ENCODE measurements around the gene ZNF474.

Gene ZNF474

GRCh38 chr5:122130152-122130551 lies 806 bp downstream of the ZNF474 start:
- Histone ChIP-seq H3K4me3 (ENCODE audit: low read depth in 1 of 5, low read length in 5 of 5) (no peak overlapping the region), H3K27me3 (ENCODE audit: control insufficient read depth in 5 of 5, insufficient read depth in 4 of 5, low read length in 5 of 5) (no peaks in the 10 kb centered on the region), H3K36me3 (ENCODE audit: control insufficient read depth in 5 of 5, insufficient read depth in 5 of 5, low read length in 5 of 5) (no peaks in the 10 kb centered on the region), H3K4me1 (ENCODE audit: control insufficient read depth in 5 of 5, insufficient read depth in 5 of 5, low read length in 5 of 5) (peaks cover 0 to 11% (median 0%) of the 10 kb centered on the region in 5 donors), H3K9ac (ENCODE audit: low read length in 5 of 5) (no peak overlapping the region), H3K9me3 (ENCODE audit: control insufficient read depth in 5 of 5, low read length in 5 of 5) (no peaks in the 10 kb centered on the region), H3K27ac (ENCODE audit: low read depth, low read length) (no peak overlapping the region)

GRCh38 chr5:122137702-122138101 lies 8.4 kb downstream of the ZNF474 start:
- H3K4me1 ChIP-seq (ENCODE audit: control insufficient read depth in 5 of 5, insufficient read depth in 5 of 5, low read length in 5 of 5), result no peaks in the 10 kb centered on the region
- no peaks in the 10 kb centered on the region for H3K27me3 ChIP-seq (ENCODE audit: control insufficient read depth in 5 of 5, insufficient read depth in 4 of 5, low read length in 5 of 5)
- H3K27ac ChIP-seq (ENCODE audit: low read depth, low read length), result no peak overlapping the region
- no peak overlapping the region for H3K9ac ChIP-seq (ENCODE audit: low read length in 5 of 5)
- no peaks in the 10 kb centered on the region for H3K36me3 ChIP-seq (ENCODE audit: control insufficient read depth in 5 of 5, insufficient read depth in 5 of 5, low read length in 5 of 5)
- no peaks in the 10 kb centered on the region for H3K9me3 ChIP-seq (ENCODE audit: control insufficient read depth in 5 of 5, low read length in 5 of 5)
- no peak overlapping the region for H3K4me3 ChIP-seq (ENCODE audit: low read depth in 1 of 5, low read length in 5 of 5)

- no peak overlapping the region for H3K4me3 ChIP-seq (ENCODE audit: low read depth in 1 of 5, low read length in 5 of 5)
- H3K9me3 ChIP-seq (ENCODE audit: control insufficient read depth in 5 of 5, low read length in 5 of 5), result no peaks in the 10 kb centered on the region
- H3K4me1 ChIP-seq (ENCODE audit: control insufficient read depth in 5 of 5, insufficient read depth in 5 of 5, low read length in 5 of 5), result no peaks in the 10 kb centered on the region
- no peaks in the 10 kb centered on the region for H3K27me3 ChIP-seq (ENCODE audit: control insufficient read depth in 5 of 5, insufficient read depth in 4 of 5, low read length in 5 of 5)
- H3K9ac ChIP-seq (ENCODE audit: low read length in 5 of 5), result no peak overlapping the region
- H3K36me3 ChIP-seq (ENCODE audit: control insufficient read depth in 5 of 5, insufficient read depth in 5 of 5, low read length in 5 of 5), result no peaks in the 10 kb centered on the region
- H3K27ac ChIP-seq (ENCODE audit: low read depth, low read length), result no peak overlapping the region
Observed at GRCh38 chr5:122138356-122138755, 9.0 kb downstream of the ZNF474 start.

- H3K36me3 ChIP-seq (ENCODE audit: control insufficient read depth in 5 of 5, insufficient read depth in 5 of 5, low read length in 5 of 5), result no peaks in the 10 kb centered on the region
- H3K9ac ChIP-seq (ENCODE audit: low read length in 5 of 5), result no peak overlapping the region
- no peaks in the 10 kb centered on the region for H3K9me3 ChIP-seq (ENCODE audit: control insufficient read depth in 5 of 5, low read length in 5 of 5)
- no peak overlapping the region for H3K4me3 ChIP-seq (ENCODE audit: low read depth in 1 of 5, low read length in 5 of 5)
- H3K27ac ChIP-seq (ENCODE audit: low read depth, low read length), result no peak overlapping the region
- H3K4me1 ChIP-seq (ENCODE audit: control insufficient read depth in 5 of 5, insufficient read depth in 5 of 5, low read length in 5 of 5), result no peaks in the 10 kb centered on the region
- H3K27me3 ChIP-seq (ENCODE audit: control insufficient read depth in 5 of 5, insufficient read depth in 4 of 5, low read length in 5 of 5), result no peaks in the 10 kb centered on the region
Observed at GRCh38 chr5:122140900-122141299, 11.6 kb downstream of the ZNF474 start.

- Histone ChIP-seq H3K36me3 (ENCODE audit: control insufficient read depth in 5 of 5, insufficient read depth in 5 of 5, low read length in 5 of 5) (no peaks in the 10 kb centered on the region), H3K9me3 (ENCODE audit: control insufficient read depth in 5 of 5, low read length in 5 of 5) (no peaks in the 10 kb centered on the region), H3K4me1 (ENCODE audit: control insufficient read depth in 5 of 5, insufficient read depth in 5 of 5, low read length in 5 of 5) (no peaks in the 10 kb centered on the region), H3K9ac (ENCODE audit: low read length in 5 of 5) (no peak overlapping the region), H3K27ac (ENCODE audit: low read depth, low read length) (no peak overlapping the region), H3K27me3 (ENCODE audit: control insufficient read depth in 5 of 5, insufficient read depth in 4 of 5, low read length in 5 of 5) (no peaks in the 10 kb centered on the region), H3K4me3 (ENCODE audit: low read depth in 1 of 5, low read length in 5 of 5) (no peak overlapping the region)
Observed at GRCh38 chr5:122141751-122142150, 12.4 kb downstream of the ZNF474 start.

GRCh38 chr5:122142480-122143164 lies 13.3 kb downstream of the ZNF474 start:
- Histone ChIP-seq H3K4me1 (ENCODE audit: control insufficient read depth in 5 of 5, insufficient read depth in 5 of 5, low read length in 5 of 5) (no peaks in the 10 kb centered on the region), H3K27me3 (ENCODE audit: control insufficient read depth in 5 of 5, insufficient read depth in 4 of 5, low read length in 5 of 5) (no peaks in the 10 kb centered on the region), H3K4me3 (ENCODE audit: low read depth in 1 of 5, low read length in 5 of 5) (no peak overlapping the region), H3K9ac (ENCODE audit: low read length in 5 of 5) (no peak overlapping the region), H3K27ac (ENCODE audit: low read depth, low read length) (no peak overlapping the region), H3K36me3 (ENCODE audit: control insufficient read depth in 5 of 5, insufficient read depth in 5 of 5, low read length in 5 of 5) (no peaks in the 10 kb centered on the region), H3K9me3 (ENCODE audit: control insufficient read depth in 5 of 5, low read length in 5 of 5) (no peaks in the 10 kb centered on the region)

GRCh38 chr5:122144236-122144635 lies 14.9 kb downstream of the ZNF474 start:
- no peaks in the 10 kb centered on the region for H3K27me3 ChIP-seq (ENCODE audit: control insufficient read depth in 5 of 5, insufficient read depth in 4 of 5, low read length in 5 of 5)
- no peaks in the 10 kb centered on the region for H3K9me3 ChIP-seq (ENCODE audit: control insufficient read depth in 5 of 5, low read length in 5 of 5)
- H3K4me3 ChIP-seq (ENCODE audit: low read depth in 1 of 5, low read length in 5 of 5), result no peak overlapping the region
- H3K4me1 ChIP-seq (ENCODE audit: control insufficient read depth in 5 of 5, insufficient read depth in 5 of 5, low read length in 5 of 5), result no peaks in the 10 kb centered on the region
- H3K36me3 ChIP-seq (ENCODE audit: control insufficient read depth in 5 of 5, insufficient read depth in 5 of 5, low read length in 5 of 5), result no peaks in the 10 kb centered on the region
- H3K9ac ChIP-seq (ENCODE audit: low read length in 5 of 5), result no peak overlapping the region
- no peak overlapping the region for H3K27ac ChIP-seq (ENCODE audit: low read depth, low read length)

- no peaks in the 10 kb centered on the region for H3K36me3 ChIP-seq (ENCODE audit: control insufficient read depth in 5 of 5, insufficient read depth in 5 of 5, low read length in 5 of 5)
- no peak overlapping the region for H3K9ac ChIP-seq (ENCODE audit: low read length in 5 of 5)
- H3K27me3 ChIP-seq (ENCODE audit: control insufficient read depth in 5 of 5, insufficient read depth in 4 of 5, low read length in 5 of 5), result no peaks in the 10 kb centered on the region
- H3K4me3 ChIP-seq (ENCODE audit: low read depth in 1 of 5, low read length in 5 of 5), result no peak overlapping the region
- H3K9me3 ChIP-seq (ENCODE audit: control insufficient read depth in 5 of 5, low read length in 5 of 5), result no peaks in the 10 kb centered on the region
- no peak overlapping the region for H3K27ac ChIP-seq (ENCODE audit: low read depth, low read length)
- H3K4me1 ChIP-seq (ENCODE audit: control insufficient read depth in 5 of 5, insufficient read depth in 5 of 5, low read length in 5 of 5), result no peaks in the 10 kb centered on the region
Observed at GRCh38 chr5:122145906-122146305, 16.6 kb downstream of the ZNF474 start.

GRCh38 chr5:122149321-122150090 lies 20.2 kb downstream of the ZNF474 start:
- no peak overlapping the region for H3K4me3 ChIP-seq (ENCODE audit: low read depth in 1 of 5, low read length in 5 of 5)
- peaks cover 0 to 16% (median 2%) of the 10 kb centered on the region in 5 donors for H3K4me1 ChIP-seq (ENCODE audit: control insufficient read depth in 5 of 5, insufficient read depth in 5 of 5, low read length in 5 of 5)
- H3K27ac ChIP-seq (ENCODE audit: low read depth, low read length), result no peak overlapping the region
- H3K9ac ChIP-seq (ENCODE audit: low read length in 5 of 5), result no peak overlapping the region
- no peaks in the 10 kb centered on the region for H3K9me3 ChIP-seq (ENCODE audit: control insufficient read depth in 5 of 5, low read length in 5 of 5)
- H3K27me3 ChIP-seq (ENCODE audit: control insufficient read depth in 5 of 5, insufficient read depth in 4 of 5, low read length in 5 of 5), result no peaks in the 10 kb centered on the region
- H3K36me3 ChIP-seq (ENCODE audit: control insufficient read depth in 5 of 5, insufficient read depth in 5 of 5, low read length in 5 of 5), result no peaks in the 10 kb centered on the region

GRCh38 chr5:122150215-122150614 lies 20.9 kb downstream of the ZNF474 start:
- Histone ChIP-seq H3K9ac (ENCODE audit: low read length in 5 of 5) (no peak overlapping the region), H3K9me3 (ENCODE audit: control insufficient read depth in 5 of 5, low read length in 5 of 5) (no peaks in the 10 kb centered on the region), H3K27ac (ENCODE audit: low read depth, low read length) (no peak overlapping the region), H3K4me3 (ENCODE audit: low read depth in 1 of 5, low read length in 5 of 5) (no peak overlapping the region), H3K4me1 (ENCODE audit: control insufficient read depth in 5 of 5, insufficient read depth in 5 of 5, low read length in 5 of 5) (peaks cover 0 to 16% (median 2%) of the 10 kb centered on the region in 5 donors), H3K36me3 (ENCODE audit: control insufficient read depth in 5 of 5, insufficient read depth in 5 of 5, low read length in 5 of 5) (no peaks in the 10 kb centered on the region), H3K27me3 (ENCODE audit: control insufficient read depth in 5 of 5, insufficient read depth in 4 of 5, low read length in 5 of 5) (no peaks in the 10 kb centered on the region)
